Measurements from ENCODE around the gene MANBA. TPM values are rescaled to one million over a fixed set of nuclear protein-coding genes. Genes with fewer than 3 reads are reported as not detected.
"Not testable (repeated sequence)": the region's sequence is repeated elsewhere in the genome, so short reads cannot be mapped to it uniquely, and the experiment has no call there.

The MANBA gene
- total RNA-seq, 4 donors from 2014 or later = 8.9 to 15.5 (median 12.6) TPM

DNA sequence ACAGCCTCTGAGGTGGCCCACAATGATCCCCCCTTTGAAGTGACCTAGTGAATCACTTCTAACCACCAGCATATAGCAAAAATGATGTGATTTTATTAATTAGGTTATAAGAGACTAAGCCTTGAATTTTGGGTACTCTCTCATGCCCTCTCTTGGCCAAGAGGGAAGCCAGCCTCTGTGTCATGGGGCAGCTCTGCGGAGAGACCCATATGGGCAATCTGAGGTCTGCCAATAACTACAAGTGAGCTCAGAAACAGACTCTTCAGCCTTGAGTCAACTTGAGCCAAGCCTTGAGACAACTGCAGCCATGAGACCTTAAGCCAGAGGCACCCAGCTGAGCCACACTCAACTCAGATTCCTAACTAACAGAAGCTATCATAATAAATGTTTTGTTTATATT is 45.7 kb downstream of the MANBA start:
- Histone ChIP-seq H3K4me3 (no peak overlapping the region), H3K27me3 (no peaks in the 10 kb centered on the region), H3K9me3 (no peaks in the 10 kb centered on the region), H3K4me1 (no peaks in the 10 kb centered on the region), H3K27ac (no peak overlapping the region), H3K36me3 (no peaks in the 10 kb centered on the region)
- in situ Hi-C loops (cut with MboI; ENCODE audit: low sequenced_read_pairs in 4 of 4) = no loop called here
- ATAC-seq = no peak
- intact Hi-C loops (cut with DNase I; ENCODE audit: low total_unique reads) = no loop called here
- no peak for DNase-seq
- no peak for TF ChIP-seq POLR2A (IDR thresholded peaks at IDR 0.05)
- TF ChIP-seq, protein P1, sequence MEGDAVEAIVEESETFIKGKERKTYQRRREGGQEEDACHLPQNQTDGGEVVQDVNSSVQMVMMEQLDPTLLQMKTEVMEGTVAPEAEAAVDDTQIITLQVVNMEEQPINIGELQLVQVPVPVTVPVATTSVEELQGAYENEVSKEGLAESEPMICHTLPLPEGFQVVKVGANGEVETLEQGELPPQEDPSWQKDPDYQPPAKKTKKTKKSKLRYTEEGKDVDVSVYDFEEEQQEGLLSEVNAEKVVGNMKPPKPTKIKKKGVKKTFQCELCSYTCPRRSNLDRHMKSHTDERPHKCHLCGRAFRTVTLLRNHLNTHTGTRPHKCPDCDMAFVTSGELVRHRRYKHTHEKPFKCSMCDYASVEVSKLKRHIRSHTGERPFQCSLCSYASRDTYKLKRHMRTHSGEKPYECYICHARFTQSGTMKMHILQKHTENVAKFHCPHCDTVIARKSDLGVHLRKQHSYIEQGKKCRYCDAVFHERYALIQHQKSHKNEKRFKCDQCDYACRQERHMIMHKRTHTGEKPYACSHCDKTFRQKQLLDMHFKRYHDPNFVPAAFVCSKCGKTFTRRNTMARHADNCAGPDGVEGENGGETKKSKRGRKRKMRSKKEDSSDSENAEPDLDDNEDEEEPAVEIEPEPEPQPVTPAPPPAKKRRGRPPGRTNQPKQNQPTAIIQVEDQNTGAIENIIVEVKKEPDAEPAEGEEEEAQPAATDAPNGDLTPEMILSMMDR (IDR thresholded peaks at IDR 0.05 in 4 of 5, conservative IDR thresholded peaks at IDR 0.05 in 1 of 5) = no peak

GRCh38 chr4:102713774-102714173 is 47.0 kb downstream of the MANBA start:
- H3K4me3 ChIP-seq; H3K36me3 ChIP-seq; intact Hi-C loops (cut with DNase I; ENCODE audit: low total_unique reads); H3K27ac ChIP-seq; DNase-seq; ATAC-seq; H3K4me1 ChIP-seq; H3K9me3 ChIP-seq; in situ Hi-C loops (cut with MboI; ENCODE audit: low sequenced_read_pairs in 4 of 4); H3K27me3 ChIP-seq: not testable (repeated sequence)

GRCh38 chr4:102713096-102713495 is 47.7 kb downstream of the MANBA start:
- H3K9me3 ChIP-seq = no peaks in the 10 kb centered on the region
- no peak overlapping the region for H3K27ac ChIP-seq
- intact Hi-C loops (cut with DNase I; ENCODE audit: low total_unique reads) (no loop called here), in situ Hi-C loops (cut with MboI; ENCODE audit: low sequenced_read_pairs in 4 of 4) (no loop called here)
- no peak overlapping the region for H3K4me3 ChIP-seq
- no peaks in the 10 kb centered on the region for H3K27me3 ChIP-seq
- H3K4me1 ChIP-seq = no peaks in the 10 kb centered on the region
- no peak for DNase-seq
- ATAC-seq = no peak
- TF ChIP-seq, protein P1 (IDR thresholded peaks at IDR 0.05 in 4 of 5, conservative IDR thresholded peaks at IDR 0.05 in 1 of 5) = no peak
- TF ChIP-seq POLR2A (IDR thresholded peaks at IDR 0.05) = no peak
- no peaks in the 10 kb centered on the region for H3K36me3 ChIP-seq

DNA sequence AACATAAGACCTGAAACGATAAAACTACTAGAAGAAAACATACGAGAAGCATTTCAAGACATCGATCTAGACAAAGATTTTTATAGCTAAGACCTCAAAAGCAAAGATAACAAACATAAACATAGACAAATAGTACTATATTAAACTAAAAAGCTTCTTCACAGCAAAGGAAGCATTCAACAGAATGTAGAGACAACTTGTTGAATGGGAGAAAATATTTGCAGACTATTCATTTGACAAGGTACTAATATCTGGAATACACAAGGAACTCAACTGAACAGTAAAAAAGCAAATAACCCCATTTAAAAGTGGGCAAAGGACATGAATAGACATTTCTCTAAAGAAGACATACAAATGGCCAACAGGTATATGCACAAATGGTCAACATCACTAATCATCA is 49.8 kb downstream of the MANBA start:
- Histone ChIP-seq H3K36me3 (no peaks in the 10 kb centered on the region), H3K27me3 (no peaks in the 10 kb centered on the region), H3K27ac (no peak overlapping the region), H3K4me3 (no peak overlapping the region), H3K9me3 (no peaks in the 10 kb centered on the region), H3K4me1 (no peaks in the 10 kb centered on the region)
- in situ Hi-C loops (cut with MboI; ENCODE audit: low sequenced_read_pairs in 4 of 4) (no loop called here), intact Hi-C loops (cut with DNase I; ENCODE audit: low total_unique reads) (no loop called here)
- ATAC-seq (no peak), DNase-seq (no peak)
- no peak for TF ChIP-seq POLR2A (IDR thresholded peaks at IDR 0.05)

DNA sequence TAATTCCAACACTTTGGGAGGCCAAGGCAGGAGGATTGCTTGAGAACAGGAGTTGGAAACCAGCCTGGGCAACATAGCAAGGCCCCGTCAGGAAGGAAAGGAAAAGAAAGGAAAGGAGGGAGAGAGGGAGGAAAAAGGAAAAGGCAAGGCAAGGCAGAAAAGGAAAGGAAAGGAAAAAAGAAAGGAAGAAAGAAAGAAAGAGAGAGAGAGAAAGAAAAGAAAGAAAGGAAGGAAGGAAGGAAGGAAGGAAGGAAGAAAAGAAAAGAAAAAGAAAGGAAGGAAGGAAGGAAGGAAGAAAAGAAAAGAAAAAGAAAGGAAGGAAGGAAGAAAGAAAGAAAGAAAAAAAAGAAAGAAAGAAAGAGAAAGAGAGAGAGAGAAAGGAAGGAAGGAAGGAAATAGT is 51.7 kb downstream of the MANBA start:
- intact Hi-C loops (cut with DNase I; ENCODE audit: low total_unique reads); DNase-seq; H3K9me3 ChIP-seq; H3K4me3 ChIP-seq; in situ Hi-C loops (cut with MboI; ENCODE audit: low sequenced_read_pairs in 4 of 4); H3K27me3 ChIP-seq; H3K27ac ChIP-seq; H3K4me1 ChIP-seq; H3K36me3 ChIP-seq; ATAC-seq: not testable (repeated sequence)

DNA sequence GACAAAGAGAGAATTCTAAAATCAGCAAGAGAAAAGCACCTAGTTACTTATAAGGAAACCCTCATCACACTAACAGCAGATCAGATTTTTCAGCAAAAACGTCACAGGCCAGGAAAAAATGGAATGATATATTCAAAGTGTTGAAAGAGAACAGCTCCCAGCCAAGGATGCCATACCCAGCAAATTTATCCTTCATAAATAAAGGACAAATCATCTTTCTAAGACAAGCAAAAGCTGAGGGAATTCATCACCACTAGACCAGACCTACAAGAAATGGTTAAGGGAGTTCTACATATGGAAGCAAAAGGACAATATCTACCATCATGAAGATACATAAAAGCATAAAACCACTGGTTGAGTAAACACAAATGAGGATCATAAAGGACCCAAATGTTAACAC is 53.6 kb downstream of the MANBA start:
- no peak for TF ChIP-seq POLR2A (IDR thresholded peaks at IDR 0.05)
- TF ChIP-seq, protein P1 (IDR thresholded peaks at IDR 0.05 in 4 of 5, conservative IDR thresholded peaks at IDR 0.05 in 1 of 5) = no peak
- Histone ChIP-seq H3K27ac (no peak overlapping the region), H3K36me3 (no peaks in the 10 kb centered on the region), H3K4me3 (no peak overlapping the region), H3K9me3 (no peaks in the 10 kb centered on the region), H3K27me3 (no peaks in the 10 kb centered on the region), H3K4me1 (no peaks in the 10 kb centered on the region)
- intact Hi-C loops (cut with DNase I; ENCODE audit: low total_unique reads) (no loop called here), in situ Hi-C loops (cut with MboI; ENCODE audit: low sequenced_read_pairs in 4 of 4) (no loop called here)
- DNase-seq = no peak
- ATAC-seq = no peak
